Karpas-422 (cell line): Measurements from ENCODE around the gene SMIM35. TPM values are rescaled to one million over a fixed set of nuclear protein-coding genes. Genes with fewer than 3 reads are reported as not detected.

Experiments used
- DNase-seq: peaks from one replicate; pipeline ENCODE4 v3.0.0-alpha.2; 2015
- H2AFZ ChIP-seq: fragments of 200-600 bp; sonication (generic); 2 replicates; pipeline ENCODE4 v1.6.1; 2014; ENCODE audit warnings: antibody characterized with exemption, low read length, mixed read lengths
- H3K27ac ChIP-seq: fragments of 200-600 bp; sonication (generic); 2 replicates; pipeline ENCODE4 v1.5.1; 2014; ENCODE audit warnings: mild to moderate bottlenecking, low read length, moderate library complexity
- H3K27me3 ChIP-seq: fragments of 200-600 bp; sonication (generic); 2 replicates; pipeline ENCODE4 v1.6.1; 2014; ENCODE audit warnings: low read length, mixed read lengths
- H3K36me3 ChIP-seq: fragments of 200-600 bp; sonication (generic); 2 replicates; pipeline ENCODE4 v1.6.1; 2014; ENCODE audit warnings: low read length, mixed read lengths; ENCODE audit not compliant: insufficient read depth
- H3K4me1 ChIP-seq: fragments of 200-600 bp; sonication (generic); 2 replicates; pipeline ENCODE4 v1.6.1; 2014; ENCODE audit warnings: mild to moderate bottlenecking, low read length, mixed read lengths
- H3K4me2 ChIP-seq: fragments of 200-600 bp; sonication (generic); 2 replicates; pipeline ENCODE4 v1.6.1; 2014; ENCODE audit warnings: low read length, low read depth, mild to moderate bottlenecking; ENCODE audit not compliant: poor library complexity, severe bottlenecking
- H3K4me3 ChIP-seq: fragments of 200-600 bp; sonication (generic); 2 replicates; pipeline ENCODE4 v1.5.1; 2014; ENCODE audit warnings: mild to moderate bottlenecking, antibody characterized with exemption, low read length, mixed read lengths
- H3K79me2 ChIP-seq: fragments of 200-600 bp; sonication (generic); 2 replicates; pipeline ENCODE4 v1.6.1; 2014; ENCODE audit warnings: mild to moderate bottlenecking, low read length, mixed read lengths
- H3K9ac ChIP-seq: fragments of 200-600 bp; sonication (generic); 2 replicates; pipeline ENCODE4 v1.6.0; 2014; ENCODE audit warnings: low read length
- H3K9me2 ChIP-seq: fragments of 200-600 bp; sonication (generic), shearing (Covaris generic); replicated peaks from 2 replicates; pipeline ENCODE4 v1.6.0; 2014; ENCODE audit warnings: mild to moderate bottlenecking, low read length, moderate library complexity; ENCODE audit not compliant: insufficient read depth
- H3K9me3 ChIP-seq: fragments of 300-700, 200-600 bp; sonication (generic); 2 replicates; pipeline ENCODE4 v1.6.1; 2014; ENCODE audit warnings: low read length, mixed read lengths
- H4K20me1 ChIP-seq: fragments of 200-600 bp; sonication (generic); 2 replicates; pipeline ENCODE4 v1.6.1; 2014; ENCODE audit warnings: mild to moderate bottlenecking, antibody characterized with exemption, low read length, low read depth; ENCODE audit not compliant: insufficient read depth
- total RNA-seq: library from RNA; depleted of rRNA; stranded (reverse); fragments of >200 nt; shearing (Covaris generic); gene quantifications from 2 replicates; pipeline ENCODE4 v1.2.3, GENCODE V29; 2014; ENCODE audit warnings: low replicate concordance

The SMIM35 gene
- total RNA-seq, 1 experiment from 2014 or later: not detected

DNA sequence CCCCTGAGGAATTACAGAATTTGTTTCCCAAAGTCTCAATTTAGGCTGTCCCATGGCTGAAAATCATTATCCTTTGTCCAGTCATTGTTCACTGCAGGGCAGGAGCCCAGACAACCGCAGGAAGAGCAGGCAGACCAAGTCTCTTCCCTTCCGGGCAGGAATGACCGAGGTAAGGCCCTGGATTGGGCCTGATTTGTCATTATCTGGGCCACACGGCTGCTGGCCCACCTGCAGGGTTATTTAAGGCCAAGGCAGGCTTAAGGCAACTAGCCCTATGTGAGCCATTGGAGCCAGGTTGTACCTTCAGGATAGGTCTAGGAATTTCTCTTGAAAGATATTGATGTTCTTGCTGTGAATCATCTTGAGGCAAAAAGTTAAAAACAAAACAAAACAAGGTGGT lies 110.3 kb downstream of the SMIM35 start:
- Histone ChIP-seq H3K79me2 (no peaks in the 10 kb centered on the region), H3K36me3 (no peaks in the 10 kb centered on the region), H3K4me3 (no peak overlapping the region), H3K4me2 (no peak overlapping the region), H3K9me3 (no peaks in the 10 kb centered on the region), H3K4me1 (peaks cover 15% of the 10 kb centered on the region), H3K27me3 (no peaks in the 10 kb centered on the region), H3K9ac (no peak overlapping the region), H4K20me1 (no peaks in the 10 kb centered on the region), H3K9me2 (no peaks in the 10 kb centered on the region), H2AFZ (no peak overlapping the region), H3K27ac (no peak overlapping the region)
- no peak for DNase-seq

- Histone ChIP-seq H3K27me3 (no peaks in the 10 kb centered on the region), H3K79me2 (no peaks in the 10 kb centered on the region), H3K4me3 (no peak overlapping the region), H4K20me1 (no peaks in the 10 kb centered on the region), H3K9ac (no peak overlapping the region), H3K4me2 (no peak overlapping the region), H3K9me2 (no peaks in the 10 kb centered on the region), H3K27ac (no peak overlapping the region), H3K4me1 (no peaks in the 10 kb centered on the region), H2AFZ (no peak overlapping the region), H3K9me3 (no peaks in the 10 kb centered on the region), H3K36me3 (no peaks in the 10 kb centered on the region)
- DNase-seq: no peak
These were observed 113.3 kb downstream of the SMIM35 start for GRCh38 chr11:117973503-117973860.

DNA sequence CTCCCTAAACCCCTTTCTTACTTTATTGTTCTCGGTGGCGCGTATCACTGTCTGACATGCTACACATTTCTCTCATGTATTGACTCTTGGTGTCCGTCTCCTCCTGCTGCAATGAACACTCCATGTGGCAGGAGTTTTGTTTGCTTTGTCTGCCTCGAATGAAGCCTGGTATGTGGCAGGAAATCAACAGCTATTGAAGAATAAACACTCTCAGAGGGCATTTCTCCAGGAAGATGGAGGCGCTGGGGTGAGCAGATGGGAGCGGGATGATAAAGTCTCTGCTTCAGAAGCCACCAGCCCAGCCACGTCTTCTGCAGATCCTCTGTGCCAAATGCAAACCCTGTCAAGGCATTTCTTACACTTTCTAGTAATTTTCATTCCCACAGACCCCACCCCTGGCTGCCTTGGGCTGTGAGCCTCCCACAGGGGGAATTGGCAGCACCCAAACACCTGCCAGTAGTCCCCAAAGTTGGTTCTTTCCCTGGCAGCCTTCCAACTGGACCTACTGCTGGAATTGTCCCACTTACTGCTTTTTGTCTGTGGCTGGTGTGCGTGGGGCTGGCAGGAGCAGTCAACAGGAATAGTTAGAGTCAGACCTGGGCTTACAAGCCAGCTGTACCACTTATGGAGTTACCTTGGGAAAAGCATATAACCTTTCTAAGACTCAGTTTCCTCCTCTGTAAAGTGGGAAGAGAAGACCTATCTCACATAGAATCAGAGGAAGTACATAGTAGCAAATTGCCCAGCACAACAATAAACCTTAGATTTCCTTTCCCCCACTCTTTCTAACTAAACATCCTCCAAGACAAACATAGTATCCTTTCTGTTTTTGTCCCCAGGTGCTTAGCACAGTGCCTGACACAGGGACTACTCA lies 113.9 kb downstream of the SMIM35 start:
- H3K4me1 ChIP-seq: no peaks in the 10 kb centered on the region
- no peaks in the 10 kb centered on the region for H3K9me2 ChIP-seq
- H3K27me3 ChIP-seq: no peaks in the 10 kb centered on the region
- no peak overlapping the region for H3K4me2 ChIP-seq
- no peaks in the 10 kb centered on the region for H4K20me1 ChIP-seq
- no peaks in the 10 kb centered on the region for H3K9me3 ChIP-seq
- DNase-seq: no peak
- no peak overlapping the region for H2AFZ ChIP-seq
- no peaks in the 10 kb centered on the region for H3K36me3 ChIP-seq
- H3K4me3 ChIP-seq: no peak overlapping the region
- H3K27ac ChIP-seq: no peak overlapping the region
- H3K79me2 ChIP-seq: no peaks in the 10 kb centered on the region
- no peak overlapping the region for H3K9ac ChIP-seq

DNA sequence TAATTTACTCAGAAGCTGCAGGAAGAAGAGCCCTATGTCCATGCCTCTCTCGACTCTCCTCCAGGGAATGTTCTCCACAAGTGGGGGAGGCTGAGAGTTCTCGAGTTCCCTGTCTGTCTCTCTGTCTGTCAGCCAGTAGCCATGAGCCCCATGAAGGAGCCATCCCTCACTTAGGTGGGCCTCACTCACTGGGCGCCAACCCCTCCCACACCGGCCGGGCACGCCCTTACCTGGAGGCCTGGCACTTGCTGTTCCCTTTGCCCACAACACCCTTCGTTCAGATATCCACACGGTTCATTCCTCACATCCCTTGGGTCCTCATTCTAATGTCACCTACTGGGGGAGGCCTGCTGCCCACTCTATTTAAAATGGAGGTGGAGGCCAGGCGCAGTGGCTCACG lies 114.7 kb downstream of the SMIM35 start:
- Histone ChIP-seq H3K4me3 (no peak overlapping the region), H3K4me1 (no peaks in the 10 kb centered on the region), H3K9me2 (no peaks in the 10 kb centered on the region), H3K79me2 (no peaks in the 10 kb centered on the region), H3K27me3 (no peaks in the 10 kb centered on the region), H4K20me1 (no peaks in the 10 kb centered on the region), H3K9ac (no peak overlapping the region), H3K27ac (no peak overlapping the region), H2AFZ (no peak overlapping the region), H3K36me3 (no peaks in the 10 kb centered on the region), H3K9me3 (no peaks in the 10 kb centered on the region), H3K4me2 (no peak overlapping the region)
- no peak for DNase-seq

DNA sequence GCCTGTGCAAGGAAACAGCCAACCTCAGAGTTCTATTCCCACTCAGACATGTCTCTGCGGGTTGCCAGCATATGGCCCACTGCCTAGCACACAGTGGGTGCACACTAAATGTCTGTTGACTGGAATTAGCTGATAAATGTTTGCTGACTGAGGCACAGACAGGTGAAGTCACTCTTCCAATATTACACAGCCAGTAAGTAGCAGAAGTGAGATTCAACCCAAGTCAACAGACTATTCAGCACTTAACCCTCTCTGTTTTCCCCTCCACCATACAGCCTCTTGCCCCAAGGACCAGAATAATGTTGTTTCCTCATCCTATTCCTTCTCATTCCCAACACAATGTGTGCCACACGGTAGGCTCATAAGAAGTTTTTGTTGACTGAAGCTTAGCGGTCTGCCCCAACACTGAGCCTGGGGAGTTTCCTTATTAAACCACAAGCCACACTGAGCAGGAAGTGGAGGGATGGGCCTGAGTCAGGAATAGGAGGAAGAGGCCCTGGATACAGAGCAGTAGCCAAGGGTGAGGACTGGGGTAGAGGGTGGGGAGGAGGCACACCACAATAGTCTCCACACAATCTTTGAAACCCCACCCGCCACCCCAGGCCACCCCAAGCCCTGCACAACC lies 116.3 kb downstream of the SMIM35 start:
- Histone ChIP-seq H3K27me3 (no peaks in the 10 kb centered on the region), H3K4me2 (no peak overlapping the region), H3K9me2 (no peaks in the 10 kb centered on the region), H3K4me3 (no peak overlapping the region), H3K79me2 (no peaks in the 10 kb centered on the region), H3K36me3 (no peaks in the 10 kb centered on the region), H3K9me3 (no peaks in the 10 kb centered on the region), H2AFZ (no peak overlapping the region), H3K27ac (no peak overlapping the region), H4K20me1 (no peaks in the 10 kb centered on the region), H3K9ac (no peak overlapping the region), H3K4me1 (no peaks in the 10 kb centered on the region)
- no peak for DNase-seq

- H2AFZ ChIP-seq: no peak overlapping the region
- no peaks in the 10 kb centered on the region for H3K9me2 ChIP-seq
- no peak overlapping the region for H3K9ac ChIP-seq
- H3K4me3 ChIP-seq: no peak overlapping the region
- H4K20me1 ChIP-seq: no peaks in the 10 kb centered on the region
- no peak for DNase-seq
- H3K4me2 ChIP-seq: no peak overlapping the region
- no peaks in the 10 kb centered on the region for H3K4me1 ChIP-seq
- H3K27me3 ChIP-seq: no peaks in the 10 kb centered on the region
- H3K9me3 ChIP-seq: no peaks in the 10 kb centered on the region
- H3K36me3 ChIP-seq: no peaks in the 10 kb centered on the region
- no peaks in the 10 kb centered on the region for H3K79me2 ChIP-seq
- H3K27ac ChIP-seq: no peak overlapping the region
These were observed 117.4 kb downstream of the SMIM35 start for GRCh38 chr11:117969160-117969991.

GRCh38 chr11:117966908-117967307 lies 119.9 kb downstream of the SMIM35 start:
- H3K36me3 ChIP-seq: no peaks in the 10 kb centered on the region

GRCh38 chr11:117962826-117963225 lies 123.9 kb downstream of the SMIM35 start:
- H3K79me2 ChIP-seq: no peaks in the 10 kb centered on the region
- no peak overlapping the region for H3K4me2 ChIP-seq
- H3K36me3 ChIP-seq: no peaks in the 10 kb centered on the region

More at GRCh38 chr11:117966908-117967307, 119.9 kb downstream of the SMIM35 start:
- Histone ChIP-seq H3K9ac (no peak overlapping the region), H4K20me1 (no peaks in the 10 kb centered on the region), H3K9me2 (no peaks in the 10 kb centered on the region), H3K4me3 (no peak overlapping the region), H3K4me1 (no peaks in the 10 kb centered on the region), H3K27me3 (no peaks in the 10 kb centered on the region), H3K79me2 (no peaks in the 10 kb centered on the region), H3K4me2 (no peak overlapping the region), H3K27ac (no peak overlapping the region), H2AFZ (no peak overlapping the region), H3K9me3 (no peaks in the 10 kb centered on the region)
- no peak for DNase-seq

More at GRCh38 chr11:117962826-117963225, 123.9 kb downstream of the SMIM35 start:
- peaks cover 19% of the 10 kb centered on the region for H3K4me1 ChIP-seq
- no peak overlapping the region for H3K9ac ChIP-seq
- H3K27me3 ChIP-seq: no peaks in the 10 kb centered on the region
- H2AFZ ChIP-seq: no peak overlapping the region
- no peaks in the 10 kb centered on the region for H4K20me1 ChIP-seq
- no peak overlapping the region for H3K4me3 ChIP-seq
- no peaks in the 10 kb centered on the region for H3K9me2 ChIP-seq
- no peaks in the 10 kb centered on the region for H3K9me3 ChIP-seq
- no peak for DNase-seq
- H3K27ac ChIP-seq: no peak overlapping the region
